ENCODE data around the gene ARHGEF12.

Gene ARHGEF12

DNA sequence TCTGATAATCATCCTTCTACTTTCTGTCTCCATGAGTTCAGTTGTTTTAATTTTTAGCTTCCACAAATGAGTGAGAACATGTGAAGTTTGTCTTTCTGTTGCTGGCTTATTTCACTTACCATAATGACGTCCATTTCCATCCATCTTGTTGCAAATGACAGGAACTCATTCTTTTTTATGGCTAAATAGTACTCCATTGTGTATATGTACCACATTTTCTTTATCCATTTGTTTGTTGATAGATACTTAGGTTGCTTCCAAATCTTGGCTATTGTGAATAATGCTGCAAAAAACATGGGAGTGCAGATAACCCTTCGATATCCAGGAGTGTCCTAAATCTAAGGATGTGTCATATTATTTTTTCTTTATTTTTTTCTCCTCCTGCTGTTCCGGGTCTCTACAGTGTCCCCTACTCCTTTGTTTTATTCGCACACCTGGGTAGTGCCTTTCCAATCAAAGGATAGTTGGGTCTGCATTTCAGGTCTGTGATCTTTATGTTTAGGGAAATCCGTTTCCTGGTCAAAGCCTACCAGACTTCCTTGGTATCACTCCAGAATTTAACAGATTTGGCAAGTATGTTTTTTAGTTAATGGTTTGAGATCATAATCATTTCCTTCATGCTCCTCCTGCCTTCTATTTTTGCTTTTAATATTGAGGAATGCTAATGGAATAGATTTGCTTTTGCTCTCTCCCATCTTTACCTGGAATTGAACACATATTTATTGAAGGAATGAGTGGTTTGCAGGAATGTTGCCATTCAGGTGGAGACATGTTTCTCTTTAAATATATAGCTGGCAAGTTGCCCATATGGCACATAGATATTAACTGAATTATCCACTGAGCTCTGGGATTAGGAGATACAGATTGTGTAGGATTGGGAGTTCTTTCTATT lies 53.7 kb downstream of the ARHGEF12 start:
- no peak for DNase-seq

DNA sequence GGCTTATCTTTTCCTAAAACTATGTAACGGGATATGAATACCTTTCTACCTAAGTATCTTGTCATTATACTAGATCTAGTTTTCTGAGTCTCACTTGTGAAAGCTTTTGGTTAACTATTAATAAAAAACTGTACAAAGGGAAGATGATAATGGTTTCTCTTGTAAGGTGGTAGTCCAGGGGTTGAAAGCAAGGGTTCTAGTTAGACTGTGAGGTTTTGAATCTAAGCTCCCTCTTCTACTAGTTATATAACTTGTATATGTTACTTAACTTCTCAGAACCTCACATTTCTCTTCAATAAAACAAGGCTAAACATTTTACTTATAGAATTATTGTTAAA lies 54.3 kb downstream of the ARHGEF12 start:
- DNase-seq = no peak

DNA sequence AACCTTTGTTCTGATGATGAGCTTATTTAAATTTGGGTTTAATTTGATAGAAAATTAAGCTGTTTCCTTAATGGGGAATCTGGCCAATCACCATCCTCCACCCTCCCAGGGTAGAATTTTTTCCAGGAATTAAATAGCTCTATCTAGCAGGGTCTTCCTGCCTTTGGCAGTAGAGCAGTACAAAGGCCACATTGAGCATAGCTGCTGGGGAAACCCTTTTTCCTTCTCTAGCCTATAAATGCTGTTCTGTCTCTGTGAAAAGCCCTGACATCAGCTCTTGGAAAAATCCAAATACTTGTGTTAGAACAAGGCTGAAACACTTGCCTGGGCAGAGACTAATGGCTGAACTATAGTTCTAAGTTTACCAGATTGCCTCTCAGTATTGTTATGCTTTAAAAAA lies 55.1 kb downstream of the ARHGEF12 start:
- no peak for DNase-seq

DNA sequence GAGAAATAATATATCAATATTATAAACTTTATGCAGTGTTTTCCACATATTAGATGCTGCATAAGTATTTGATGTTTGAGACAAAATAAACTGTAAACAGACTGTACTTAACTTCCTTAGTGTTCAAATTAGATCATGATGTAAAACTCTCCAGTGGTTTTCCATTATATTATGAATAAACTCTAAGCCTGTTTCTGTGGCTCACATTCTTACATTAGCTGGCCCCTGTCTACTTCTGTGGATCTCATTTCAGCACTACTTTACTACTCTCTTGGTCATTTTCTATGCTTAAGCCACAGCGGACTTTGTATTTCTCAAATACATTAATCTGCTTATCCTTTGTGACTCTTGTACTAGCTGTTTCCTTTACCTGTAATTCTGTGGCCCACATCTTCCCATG lies 55.6 kb downstream of the ARHGEF12 start:
- no peak for DNase-seq

DNA sequence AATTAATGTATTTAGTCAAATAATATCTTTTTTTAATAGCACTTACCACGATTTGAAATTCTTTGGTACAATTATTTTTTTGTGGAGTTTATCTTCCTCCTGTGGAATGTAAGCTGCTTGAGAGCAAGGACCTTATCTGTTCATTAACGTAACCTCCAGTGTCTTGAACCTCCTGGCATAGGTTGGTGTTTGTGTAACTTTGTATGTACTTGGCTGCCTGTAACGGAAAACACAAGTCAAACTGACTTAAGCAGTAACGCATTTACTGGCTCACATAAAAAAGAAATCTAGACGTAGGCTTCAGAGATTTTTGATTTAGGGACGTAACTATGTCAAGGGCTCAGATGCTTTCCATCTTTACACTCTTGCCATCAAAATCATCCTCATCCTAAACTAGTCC lies 56.1 kb downstream of the ARHGEF12 start:
- DNase-seq = no peak

DNA sequence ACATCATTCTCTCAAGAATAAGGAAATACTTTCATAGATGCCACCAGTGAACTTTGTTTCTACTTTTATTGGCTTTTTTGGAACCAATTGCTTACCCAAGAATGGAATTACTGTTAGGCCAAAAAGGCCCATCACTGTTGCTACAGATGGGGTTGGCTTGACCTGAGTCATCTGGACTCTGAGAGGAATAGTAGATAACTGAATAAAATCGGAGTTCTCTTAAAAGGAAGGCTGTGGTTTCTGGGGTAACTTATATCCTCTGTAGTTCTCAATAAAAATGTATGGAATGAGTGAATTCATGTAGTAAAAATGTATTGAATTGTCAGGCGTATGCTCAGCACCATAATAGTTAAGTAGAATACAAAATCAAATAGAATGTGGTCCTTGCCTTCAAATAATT lies 56.6 kb downstream of the ARHGEF12 start:
- DNase-seq = no peak

DNA sequence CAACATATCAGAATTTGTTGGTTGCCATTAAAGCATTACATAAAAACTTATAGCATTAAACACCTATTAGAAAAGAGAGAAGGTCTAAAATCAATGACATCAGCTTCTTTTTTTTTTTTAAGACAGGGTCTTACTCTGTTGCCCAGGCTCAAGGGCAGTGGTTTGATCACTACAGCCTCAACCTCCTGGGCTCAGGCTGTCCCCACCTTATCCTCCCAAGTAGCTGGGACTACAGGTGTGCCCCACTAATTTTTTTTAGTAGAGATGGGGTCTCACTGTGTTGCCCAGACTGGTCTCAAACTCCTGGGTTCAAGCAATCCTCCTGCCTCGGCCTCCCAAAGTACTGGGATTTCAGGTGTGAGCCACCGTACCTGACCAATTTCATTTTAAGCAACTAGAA lies 57.9 kb downstream of the ARHGEF12 start:
- DNase-seq = no peak

DNA sequence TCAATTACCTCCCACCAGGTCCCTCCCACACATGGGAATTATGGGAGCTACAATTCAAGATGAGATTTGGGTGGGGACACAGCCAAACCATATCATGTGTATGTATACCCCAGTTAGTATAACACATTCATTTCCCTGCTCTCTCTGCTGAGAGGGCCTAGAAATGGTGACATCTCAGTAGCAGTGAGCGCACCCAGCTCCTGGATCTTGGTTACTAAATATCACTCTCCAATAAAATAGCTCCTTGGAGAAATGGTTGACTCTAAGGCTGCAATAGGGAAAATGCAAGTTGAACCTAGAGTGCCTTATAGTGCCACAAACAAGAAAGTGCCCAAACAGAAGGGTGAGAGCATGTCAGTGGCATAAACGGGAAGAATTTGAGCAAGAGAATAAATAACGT lies 59.6 kb downstream of the ARHGEF12 start:
- no peak for DNase-seq

DNA sequence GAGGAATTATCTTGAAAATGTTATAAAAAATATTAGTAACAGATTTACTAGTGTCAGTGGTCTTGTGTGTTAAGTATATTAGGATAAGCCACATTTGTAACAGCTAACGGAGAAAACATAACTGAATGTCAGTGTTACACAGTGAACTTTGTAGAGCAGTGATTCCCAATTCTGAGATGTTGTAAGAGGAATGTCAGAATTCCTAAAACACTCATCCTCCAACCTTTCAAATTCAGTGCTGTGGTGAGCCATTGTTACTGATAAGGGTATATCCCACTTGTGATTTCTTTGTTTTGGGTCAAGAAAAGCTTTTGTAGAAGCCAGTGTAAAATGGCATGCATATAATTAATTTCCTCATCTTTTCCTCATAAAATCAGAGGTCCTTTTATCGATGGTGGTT lies 61.9 kb downstream of the ARHGEF12 start:
- DNase-seq = no peak

DNA sequence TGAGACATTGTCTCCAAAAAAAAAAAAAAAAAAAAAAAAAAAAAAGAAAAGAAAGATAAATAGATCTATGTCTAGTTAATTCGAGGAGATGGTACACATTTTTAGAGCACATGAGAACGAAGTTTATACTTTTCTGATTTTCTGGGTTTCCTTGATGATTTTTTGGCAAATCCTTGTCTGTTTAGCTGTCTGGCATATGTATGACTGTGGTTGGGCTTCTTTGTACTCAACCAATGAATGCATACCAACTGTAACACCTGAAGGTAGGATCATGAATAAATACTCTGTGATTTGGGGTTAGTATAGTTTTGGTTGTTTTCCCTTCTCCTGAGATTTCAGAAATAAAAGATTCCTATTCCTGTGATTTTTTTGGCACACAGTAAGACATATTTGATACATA lies 63.1 kb downstream of the ARHGEF12 start:
- DNase-seq = no peak

DNA sequence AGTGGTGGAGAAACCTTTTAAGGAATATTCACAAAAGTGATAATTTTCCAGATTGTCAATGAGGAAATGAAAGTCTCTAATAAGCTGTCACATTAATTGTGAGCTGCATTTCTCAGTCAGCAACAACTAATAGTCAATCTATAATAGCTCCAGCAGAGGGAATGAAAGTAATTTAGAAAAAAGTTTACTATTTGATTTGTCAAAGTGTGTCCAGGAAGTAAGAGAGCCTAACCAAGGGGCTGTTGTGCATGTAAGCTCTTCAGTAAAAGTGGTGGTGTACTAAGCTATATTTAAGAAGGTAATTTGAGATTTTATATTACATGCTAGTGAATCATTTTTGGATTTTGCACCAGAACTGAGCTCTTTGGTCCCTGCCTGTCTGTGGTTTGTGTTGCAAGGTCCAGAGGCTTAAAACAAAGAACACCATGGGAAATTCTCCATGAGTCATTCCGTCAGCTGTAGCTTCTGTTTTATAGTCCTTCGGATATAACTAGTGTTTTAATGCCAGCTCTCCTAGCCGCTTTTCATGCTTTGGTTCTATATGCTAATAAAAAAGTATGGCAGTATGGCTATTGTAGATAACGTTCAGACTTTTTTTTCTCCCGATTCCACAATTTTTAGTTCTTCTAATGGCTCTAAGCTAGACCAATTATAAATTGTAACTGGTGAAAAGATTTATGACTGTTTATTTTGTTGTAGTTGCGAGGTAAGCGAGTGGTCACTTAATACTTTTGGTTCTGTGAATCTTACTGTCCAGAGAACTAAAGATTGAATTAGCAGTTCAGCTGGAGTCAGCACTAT lies 64.6 kb downstream of the ARHGEF12 start:
- no peak for DNase-seq

DNA sequence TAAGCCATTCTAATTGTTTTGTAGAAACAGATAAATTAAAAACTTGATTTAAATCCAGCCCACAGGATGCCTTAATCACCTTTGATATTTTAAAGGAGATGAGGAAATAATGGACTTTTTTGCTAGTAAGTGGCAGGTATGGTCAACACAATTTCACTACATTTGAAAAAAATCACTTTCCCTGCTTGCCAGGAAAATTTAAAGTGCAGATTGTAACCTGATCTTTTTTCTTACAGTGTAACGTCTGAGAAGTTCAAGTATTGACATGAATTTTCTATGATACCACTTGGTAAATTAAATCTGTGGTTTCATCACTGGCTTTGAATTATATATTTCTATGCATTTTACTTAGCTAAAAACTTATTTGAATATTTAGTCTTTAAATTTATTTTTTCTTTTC lies 65.3 kb downstream of the ARHGEF12 start:
- no peak for DNase-seq

DNA sequence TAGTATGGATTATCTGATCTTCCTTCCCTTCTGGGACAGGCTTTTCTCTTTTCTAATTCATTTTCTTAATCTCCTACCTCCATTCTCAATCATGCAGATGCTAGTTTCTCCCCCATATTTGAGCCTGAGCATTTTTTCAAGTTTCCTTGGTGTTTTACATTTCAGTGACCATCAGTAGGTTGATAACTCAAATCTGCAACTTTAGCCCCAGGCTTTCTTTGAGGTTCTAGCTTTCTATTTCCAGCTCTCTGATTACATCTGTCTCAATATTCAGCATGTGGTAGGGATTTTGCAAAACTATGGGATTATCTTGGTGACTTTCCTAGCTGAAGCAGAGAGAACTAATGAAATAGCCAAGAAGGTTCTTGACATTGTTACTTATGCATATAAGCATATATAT lies 67.8 kb downstream of the ARHGEF12 start:
- no peak for DNase-seq

DNA sequence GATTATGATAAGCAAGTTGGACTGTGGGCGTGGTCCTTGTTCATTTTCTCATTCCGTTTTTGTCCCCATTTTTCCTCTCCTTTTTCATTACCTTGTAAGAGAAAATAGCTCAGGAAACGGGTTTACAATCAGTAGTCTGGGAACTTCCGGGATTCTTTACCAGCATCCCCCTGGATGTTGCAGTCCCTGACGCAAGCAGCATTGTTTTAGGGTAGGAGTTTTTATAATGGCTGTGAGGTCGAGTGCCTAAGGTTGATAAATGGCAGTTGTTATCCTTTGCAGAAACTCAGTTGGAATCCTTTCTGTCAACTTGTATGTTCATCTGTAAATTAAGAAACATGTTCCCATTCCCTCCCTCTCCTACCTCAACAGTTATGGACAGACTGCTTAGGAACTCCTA lies 68.3 kb downstream of the ARHGEF12 start:
- DNase-seq = no peak

DNA sequence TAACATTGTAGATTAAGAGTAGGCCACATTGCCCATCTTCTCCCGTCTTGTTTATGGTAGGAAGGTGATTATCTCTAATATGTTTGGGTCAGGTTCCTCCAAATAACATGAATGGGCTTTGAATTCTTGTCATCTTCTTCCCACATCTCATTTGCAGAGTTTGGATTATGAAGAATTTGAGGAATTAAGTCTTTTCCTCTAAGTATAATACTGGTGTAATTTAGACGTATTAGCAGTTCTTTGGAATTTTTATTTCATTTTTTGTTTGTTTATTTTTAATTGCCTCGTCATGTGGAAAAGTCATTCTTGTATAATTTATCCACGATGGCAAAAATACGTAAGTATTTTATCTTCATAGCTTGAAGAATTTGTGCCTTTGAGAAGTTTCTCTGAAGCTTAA lies 73.4 kb downstream of the ARHGEF12 start:
- no peak for DNase-seq

DNA sequence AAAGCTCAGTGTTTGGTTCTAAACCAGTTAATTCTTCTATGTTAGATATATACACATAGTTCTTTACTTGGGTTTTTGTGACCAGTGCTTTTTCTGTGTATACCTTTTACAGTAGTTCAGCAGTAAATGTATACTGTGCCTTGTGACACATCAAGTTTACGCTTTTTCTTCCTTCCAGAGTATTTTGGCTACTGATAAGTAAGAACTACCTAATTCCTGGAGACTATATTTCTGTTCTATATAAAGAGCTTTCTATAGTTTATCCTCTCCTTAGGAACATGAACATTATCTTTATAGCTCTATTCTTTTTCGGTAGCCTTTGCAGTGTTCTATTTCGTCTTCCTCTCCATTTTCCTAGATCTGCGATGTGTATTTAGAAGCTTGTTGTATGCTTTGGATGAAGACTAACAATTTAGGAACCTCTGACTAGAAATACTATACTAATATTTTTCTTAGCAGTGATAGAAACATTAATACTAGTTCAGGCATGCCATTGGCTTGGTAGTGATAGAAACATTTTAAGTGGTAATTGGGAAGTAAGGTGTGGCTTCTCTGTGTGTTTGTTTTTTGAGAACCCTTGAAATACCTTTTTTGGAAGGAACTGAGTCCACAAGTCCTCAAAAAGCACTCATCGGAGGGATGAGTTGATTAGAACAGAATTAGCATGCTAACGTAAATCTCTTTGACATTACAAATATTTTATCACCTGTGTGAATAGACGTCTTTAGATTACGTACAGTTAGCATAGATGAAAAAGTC lies 74.6 kb downstream of the ARHGEF12 start:
- no peak for DNase-seq

DNA sequence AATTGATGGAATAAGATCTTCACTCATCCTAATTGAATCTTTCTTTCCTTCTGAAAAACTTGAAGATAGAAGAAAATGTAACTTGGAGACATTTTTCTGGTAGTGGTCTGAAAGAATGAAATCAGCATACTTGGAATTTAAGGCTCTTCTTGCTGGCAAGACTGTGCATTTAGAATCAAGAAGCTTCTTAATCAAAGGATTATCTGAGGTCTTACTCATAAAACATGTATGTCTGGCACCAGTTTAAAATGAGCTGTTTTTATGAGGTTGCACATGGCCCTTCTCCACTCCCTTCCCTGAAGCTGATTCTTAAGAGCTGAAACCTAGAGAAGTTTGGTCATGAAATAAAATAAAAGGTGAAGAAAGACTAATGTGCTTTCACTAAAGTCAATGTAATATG lies 77.3 kb downstream of the ARHGEF12 start:
- no peak for DNase-seq

DNA sequence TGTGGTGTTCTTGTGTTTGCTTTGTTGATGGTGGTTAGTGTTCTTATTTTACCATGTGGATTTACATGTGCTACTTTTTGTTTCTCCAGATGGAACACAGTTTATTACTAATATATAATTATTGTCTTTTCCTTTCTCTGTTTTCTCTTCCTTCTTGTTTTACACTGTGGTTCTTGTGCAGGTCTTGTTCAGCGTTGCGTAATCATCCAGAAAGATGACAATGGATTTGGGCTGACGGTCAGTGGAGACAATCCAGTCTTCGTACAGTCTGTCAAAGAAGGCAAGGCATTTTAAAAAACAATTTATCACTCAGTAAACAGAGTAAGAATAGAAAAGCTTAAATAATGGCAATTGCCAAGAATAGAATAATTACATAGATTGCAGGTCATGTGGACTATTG lies 84.4 kb downstream of the ARHGEF12 start:
- no peak for DNase-seq

DNA sequence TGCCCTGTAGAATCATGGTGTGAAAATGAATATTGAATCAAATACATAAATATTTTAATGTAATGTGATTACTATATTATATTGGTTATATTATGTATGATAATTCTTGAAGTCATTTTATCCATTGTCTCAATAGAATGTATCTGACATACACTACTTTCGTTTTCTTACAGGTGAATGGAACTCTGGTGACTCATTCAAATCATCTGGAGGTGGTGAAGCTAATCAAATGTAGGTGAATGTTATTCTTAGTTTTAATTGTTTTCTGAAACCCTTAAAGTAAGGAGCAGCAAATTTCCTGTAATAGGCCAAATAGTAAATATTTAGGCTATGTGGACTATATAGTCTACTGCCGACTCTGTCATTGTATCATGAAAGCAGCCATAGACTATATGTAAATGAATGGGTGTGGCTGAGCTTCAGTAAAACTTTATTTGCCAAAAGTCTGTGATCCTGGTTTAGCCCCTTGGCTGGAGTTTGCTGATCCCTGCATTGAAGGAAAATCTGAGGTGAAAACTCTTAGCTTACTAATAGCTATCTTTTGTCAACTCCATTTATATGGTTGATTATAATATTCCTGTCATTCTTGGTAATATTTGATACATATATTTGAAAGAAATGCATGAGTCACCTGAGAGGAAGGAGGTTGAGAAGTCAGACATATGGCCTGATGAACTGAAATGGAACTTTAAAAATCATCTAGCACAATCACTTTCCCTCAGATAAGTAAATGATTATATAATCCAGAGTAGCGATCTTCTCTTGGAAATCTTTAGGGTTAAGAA lies 88.2 kb downstream of the ARHGEF12 start:
- no peak for DNase-seq

DNA sequence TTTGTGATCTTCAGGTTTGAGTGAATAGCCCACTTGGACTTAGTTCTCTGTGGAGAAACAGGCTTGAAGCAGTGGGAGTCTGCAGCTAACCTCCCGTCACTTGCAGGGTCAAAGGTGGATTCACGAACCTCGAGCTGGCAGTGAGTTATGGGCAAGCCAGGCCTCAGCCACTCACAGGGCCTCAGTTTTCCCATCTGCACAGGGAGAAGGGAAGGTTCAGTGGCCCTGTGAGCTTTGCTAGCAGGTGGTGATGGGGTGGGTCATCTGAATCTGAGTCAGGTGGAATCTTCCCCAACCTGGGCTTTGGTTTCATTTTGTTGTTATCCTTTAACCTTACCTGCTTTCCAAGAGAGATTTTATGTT lies 88.7 kb downstream of the ARHGEF12 start:
- DNase-seq = no peak

DNA sequence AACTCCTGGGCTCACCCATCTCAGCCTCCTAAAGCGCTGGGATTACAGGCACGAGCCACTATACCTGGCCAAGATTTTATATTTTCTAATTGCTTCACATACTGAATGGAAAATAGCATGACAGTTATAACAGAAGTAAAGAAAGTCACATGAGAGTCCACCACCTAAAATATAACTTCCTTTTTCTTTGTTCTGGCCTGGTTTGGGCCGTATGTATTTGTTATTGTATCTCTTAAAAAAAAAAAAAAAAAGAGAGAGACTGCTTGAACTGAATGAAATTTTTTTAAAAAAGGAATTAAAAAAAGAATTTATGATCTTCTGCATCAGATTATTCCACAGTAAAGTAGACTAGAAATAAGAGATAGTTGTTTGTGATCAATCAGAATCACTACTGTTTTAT lies 89.3 kb downstream of the ARHGEF12 start:
- no peak for DNase-seq

DNA sequence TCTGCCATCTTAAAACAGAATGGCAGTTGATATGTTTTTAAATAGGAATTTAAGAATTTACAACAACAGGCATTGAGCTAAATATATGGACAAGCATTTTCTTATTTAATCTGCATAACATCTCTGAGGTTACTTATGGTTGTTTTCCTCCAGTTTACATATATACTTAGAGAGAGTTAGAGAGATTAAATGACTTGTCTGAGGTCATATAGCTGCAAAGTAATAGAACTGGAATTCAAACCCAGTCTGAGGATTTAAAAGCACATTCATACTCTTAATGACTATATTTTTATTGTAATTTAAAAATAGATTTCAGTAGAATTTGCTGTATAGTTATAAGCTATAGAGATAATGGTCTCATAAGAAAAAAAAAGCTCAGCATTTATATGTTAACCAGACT lies 93.9 kb downstream of the ARHGEF12 start:
- DNase-seq = no peak

DNA sequence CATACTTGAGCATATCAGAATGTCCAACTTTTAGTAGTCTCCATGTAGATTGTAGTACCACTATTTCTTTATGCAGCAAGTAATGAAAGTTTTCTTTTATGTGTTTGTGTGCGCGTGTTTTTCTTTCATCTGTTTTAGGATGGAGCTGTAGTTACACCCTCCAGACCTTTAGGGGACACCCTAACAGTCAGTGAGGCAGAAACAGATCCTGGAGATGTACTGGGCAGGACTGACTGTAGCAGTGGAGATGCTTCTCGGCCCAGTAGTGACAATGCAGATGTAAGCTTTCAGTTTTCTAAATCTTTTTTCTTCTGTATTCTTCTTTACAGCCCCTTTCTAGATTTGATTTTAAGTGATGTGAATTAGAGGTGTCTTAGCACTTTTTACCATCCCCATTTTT lies 95.4 kb downstream of the ARHGEF12 start:
- no peak for DNase-seq

All from SIG-M5 (cell line).